GM19452 (cell line): ENCODE results near the gene IFNL3.
"Not testable (repeated sequence)": the region's sequence is repeated elsewhere in the genome, so short reads cannot be mapped to it uniquely, and the experiment has no call there.

Source experiments
- ATAC-seq: cut with Tn5 transposase; IDR thresholded peaks from one replicate; pipeline ENCODE4 v1.9.1; 2021; ENCODE audit not compliant: unreplicated experiment

Gene IFNL3

GRCh38 chr19:39244410-39245100 is at the start of gene IFNL3:
Gene IFNL3, minus strand, starts transcription at chr19:39245006. Its CDS starts 39 bp downstream, at chr19:39244967.
- not testable (repeated sequence) for ATAC-seq

GRCh38 chr19:39293394-39293793 is 48.6 kb upstream of the IFNL3 start:
- ATAC-seq: no peak

GRCh38 chr19:39284032-39284431 is 39.2 kb upstream of the IFNL3 start:
- no peak for ATAC-seq

- ATAC-seq: no peak
Measured at GRCh38 chr19:39282021-39282420, 37.2 kb upstream of the IFNL3 start.

GRCh38 chr19:39277598-39277997 is 32.8 kb upstream of the IFNL3 start:
- no peak for ATAC-seq

GRCh38 chr19:39276740-39277139 is 31.9 kb upstream of the IFNL3 start:
- no peak for ATAC-seq

GRCh38 chr19:39275578-39275977 is 30.8 kb upstream of the IFNL3 start:
- no peak for ATAC-seq

- not testable (repeated sequence) for ATAC-seq
Measured at GRCh38 chr19:39273859-39274258, 29.1 kb upstream of the IFNL3 start.

GRCh38 chr19:39270036-39270871 is 25.4 kb upstream of the IFNL3 start:
- ATAC-seq: no peak

- ATAC-seq: not testable (repeated sequence)
Measured at GRCh38 chr19:39269369-39269768, 24.6 kb upstream of the IFNL3 start.

GRCh38 chr19:39268531-39269223 is 23.9 kb upstream of the IFNL3 start:
- ATAC-seq: not testable (repeated sequence)

- ATAC-seq: not testable (repeated sequence)
Measured at GRCh38 chr19:39268085-39268484, 23.3 kb upstream of the IFNL3 start, which contains the start of gene IFNL2. Gene IFNL2, plus strand, starts transcription at chr19:39268396. Its CDS starts 173 bp downstream, at chr19:39268569.

GRCh38 chr19:39265321-39265916 is 20.6 kb upstream of the IFNL3 start:
- ATAC-seq: no peak

GRCh38 chr19:39264306-39265290 is 19.8 kb upstream of the IFNL3 start:
- no peak for ATAC-seq

- no peak for ATAC-seq
Measured at GRCh38 chr19:39263912-39264305, 19.1 kb upstream of the IFNL3 start.

GRCh38 chr19:39262496-39262895 is 17.7 kb upstream of the IFNL3 start:
- ATAC-seq: no peak

GRCh38 chr19:39261704-39262103 is 16.9 kb upstream of the IFNL3 start:
- ATAC-seq: no peak

- no peak for ATAC-seq
Measured at GRCh38 chr19:39257227-39257626, 12.4 kb upstream of the IFNL3 start.

GRCh38 chr19:39254531-39255345 is 9.9 kb upstream of the IFNL3 start:
- ATAC-seq: no peak
